Mucosa of descending colon (tissue), 3 donors: Measurements from ENCODE around the gene DIRAS2. TPM values are rescaled to one million over a fixed set of nuclear protein-coding genes. Genes with fewer than 3 reads are reported as not detected.
"Not testable (repeated sequence)": the region's sequence is repeated elsewhere in the genome, so short reads cannot be mapped to it uniquely, and the experiment has no call there.

Experiments used
- ATAC-seq: fragments of 200-7000 bp; cut with Tn5 transposase; one replicate; pipeline ENCODE4 v1.9.1; 2020; ENCODE audit warnings: mild to moderate bottlenecking, moderate library complexity
- DNase-seq, 3 donors: peaks; one replicate each; pipeline ENCODE4 v3.0.0-alpha.2; 2020
- H3K36me3 ChIP-seq: fragments of 200-600 bp; one replicate; pipeline ENCODE4 v1.8.0; 2021; ENCODE audit warnings: low read depth, mild to moderate bottlenecking
- H3K4me1 ChIP-seq: fragments of 200-600 bp; one replicate; pipeline ENCODE4 v1.8.0; 2021; ENCODE audit warnings: low read depth, mild to moderate bottlenecking
- H3K4me3 ChIP-seq: fragments of 200-600 bp; one replicate; pipeline ENCODE4 v1.8.0; 2021; ENCODE audit warnings: mild to moderate bottlenecking
- H3K9me3 ChIP-seq: fragments of 200-600 bp; one replicate; pipeline ENCODE4 v1.8.0; 2021; ENCODE audit warnings: mild to moderate bottlenecking
- CTCF ChIP-seq: fragments of 200-600 bp; IDR thresholded peaks from one replicate; pipeline ENCODE4 v1.8.0; 2022; ENCODE audit warnings: antibody characterized with exemption, mild to moderate bottlenecking
- intact Hi-C, 2 donors: fragments of 100-400 bp; cut with DNase I in 1 of 2; cut with micrococcal nuclease in 1 of 2; formaldehyde crosslinking; loops; one replicate each; pipeline versions ENCODE4 v1.11.0 to v1.11.1; 2022; cut with DNase I, micrococcal nuclease
- total RNA-seq, 3 donors: library from RNA; stranded (reverse); fragmentation: NEBNext Ultra II Directional in 2 of 3; extraction: Animal tissue kit (Norgen Biotek cat#: 25700) in 2 of 3; gene quantifications; one replicate each; pipeline versions ENCODE4 v1.2.1 to v1.2.4, GENCODE V29; 2021 to 2023
- donor health status: DM: no; HTN: no; CAD: no; lungs with moderate emphysema.
- donor health status: DM: no; HTN: no; CAD: no.
- donor health status: DM: no; HTN: yes; CAD: no.

The DIRAS2 gene
- total RNA-seq, 3 donors from 2014 or later, result 0.07 to 1.4 (median 0.12) TPM

DNA sequence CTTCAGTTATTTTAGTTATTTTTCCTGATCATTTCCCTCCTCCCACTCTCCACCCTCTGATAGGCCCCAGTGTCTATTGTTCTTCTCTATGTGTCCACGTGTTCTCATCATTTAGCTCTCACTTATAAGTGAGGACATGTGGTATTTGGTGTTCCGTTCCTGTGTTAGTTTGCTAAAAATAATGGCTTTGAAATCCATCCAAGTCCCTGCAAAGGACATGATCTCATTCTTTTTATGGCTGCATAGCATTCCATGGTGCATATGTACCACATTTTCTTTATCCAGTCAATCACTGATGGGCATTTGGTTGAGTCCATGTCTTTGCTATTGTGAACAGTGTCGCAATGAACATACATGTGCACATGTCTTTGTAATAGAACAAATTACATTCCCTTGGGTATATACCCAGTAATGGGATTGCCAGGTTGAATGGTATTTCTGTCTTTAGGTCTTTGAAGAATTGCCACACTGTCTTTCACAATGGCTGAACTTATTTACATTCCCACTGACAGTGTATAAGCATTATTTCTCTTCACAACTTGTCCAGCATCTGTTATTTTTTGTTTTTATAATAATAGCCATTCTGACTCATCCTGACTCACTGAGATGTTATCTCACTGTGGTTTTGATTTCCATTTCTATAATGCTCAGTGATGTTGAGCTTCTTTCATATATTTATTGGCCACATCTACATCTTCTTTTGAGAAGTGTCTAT, 17.2 kb upstream of the DIRAS2 start:
- no peak for DNase-seq
- H3K36me3 ChIP-seq, result no peaks in the 10 kb centered on the region
- no peaks in the 10 kb centered on the region for H3K9me3 ChIP-seq
- intact Hi-C loops, result no loop called here
- no peaks in the 10 kb centered on the region for H3K4me1 ChIP-seq
- H3K4me3 ChIP-seq, result no peak overlapping the region
- no peak for ATAC-seq
- TF ChIP-seq CTCF, result no peak

GRCh38 chr9:90658783-90659182, 16.2 kb upstream of the DIRAS2 start:
- DNase-seq (no peak), ATAC-seq (no peak)
- Histone ChIP-seq H3K36me3 (no peaks in the 10 kb centered on the region), H3K4me1 (no peaks in the 10 kb centered on the region), H3K9me3 (no peaks in the 10 kb centered on the region), H3K4me3 (no peak overlapping the region)
- intact Hi-C loops, result no loop called here
- no peak for TF ChIP-seq CTCF

DNA sequence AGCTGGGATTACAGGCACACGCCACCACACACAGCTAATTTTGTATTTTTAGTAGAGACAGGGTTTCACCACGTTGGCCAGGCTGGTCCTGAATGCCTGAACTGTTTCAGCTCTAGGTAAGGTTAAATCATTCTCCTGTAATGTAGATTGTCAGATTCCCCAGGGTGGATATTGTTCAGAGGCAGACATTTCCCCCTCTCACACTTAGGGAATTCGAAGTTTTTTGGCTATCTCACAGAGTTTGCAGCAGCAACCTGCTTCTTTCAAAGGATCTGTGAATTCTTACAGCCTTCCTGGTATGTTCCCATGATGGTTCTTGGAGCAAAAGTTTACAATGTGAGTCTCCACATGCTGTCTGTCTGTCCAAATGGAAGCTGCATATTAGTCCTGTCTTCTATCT, 15.6 kb upstream of the DIRAS2 start:
- no peak overlapping the region for H3K4me3 ChIP-seq
- no peaks in the 10 kb centered on the region for H3K4me1 ChIP-seq
- no peak for ATAC-seq
- intact Hi-C loops, result no loop called here
- no peak for TF ChIP-seq CTCF
- H3K9me3 ChIP-seq, result no peaks in the 10 kb centered on the region
- DNase-seq, result no peak
- no peaks in the 10 kb centered on the region for H3K36me3 ChIP-seq

DNA sequence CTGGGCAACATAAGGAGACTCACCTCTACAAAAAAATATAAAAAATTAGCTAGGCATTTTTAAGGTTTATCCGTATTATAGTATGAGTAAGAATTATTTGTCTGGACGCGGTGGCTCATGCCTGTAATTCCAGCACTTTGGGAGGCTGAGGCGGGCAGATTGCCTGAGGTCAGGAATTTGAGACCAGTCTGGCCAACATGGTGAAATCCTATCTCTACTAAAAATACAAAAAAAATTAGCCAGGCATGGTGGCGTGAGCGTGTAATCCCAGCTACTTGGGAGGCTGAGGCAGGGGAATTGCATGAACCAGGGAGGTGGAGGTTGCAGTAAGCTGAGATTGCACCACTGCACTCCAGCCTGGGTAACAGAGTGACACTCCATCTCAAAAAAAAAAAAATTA, 14.3 kb upstream of the DIRAS2 start:
- H3K36me3 ChIP-seq, ATAC-seq, H3K9me3 ChIP-seq, H3K4me3 ChIP-seq, DNase-seq, H3K4me1 ChIP-seq, intact Hi-C loops: not testable (repeated sequence)

DNA sequence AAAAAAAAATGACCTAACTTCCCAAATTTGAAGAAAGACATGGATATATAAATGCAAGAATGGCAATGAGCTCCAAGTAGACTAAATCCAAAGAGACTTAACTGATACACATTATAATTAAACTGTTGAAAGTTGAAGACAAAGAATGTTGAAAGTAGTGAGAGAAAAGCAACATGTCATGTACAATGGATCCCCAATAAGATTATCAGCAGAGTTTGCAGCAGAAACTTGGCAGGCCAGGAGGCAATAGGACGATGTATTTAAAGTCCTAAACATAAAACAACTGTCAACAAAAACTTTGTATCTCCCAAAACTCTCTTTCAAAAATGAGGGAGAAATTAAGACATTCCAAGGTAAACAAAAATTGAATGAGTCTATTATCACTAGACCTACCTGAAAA, 8.6 kb upstream of the DIRAS2 start:
- no peaks in the 10 kb centered on the region for H3K36me3 ChIP-seq
- intact Hi-C loops, result no loop called here
- DNase-seq, result no peak
- ATAC-seq, result no peak
- H3K4me3 ChIP-seq, result no peak overlapping the region
- peaks cover 7% of the 10 kb centered on the region for H3K9me3 ChIP-seq
- TF ChIP-seq CTCF, result no peak
- H3K4me1 ChIP-seq, result no peaks in the 10 kb centered on the region

DNA sequence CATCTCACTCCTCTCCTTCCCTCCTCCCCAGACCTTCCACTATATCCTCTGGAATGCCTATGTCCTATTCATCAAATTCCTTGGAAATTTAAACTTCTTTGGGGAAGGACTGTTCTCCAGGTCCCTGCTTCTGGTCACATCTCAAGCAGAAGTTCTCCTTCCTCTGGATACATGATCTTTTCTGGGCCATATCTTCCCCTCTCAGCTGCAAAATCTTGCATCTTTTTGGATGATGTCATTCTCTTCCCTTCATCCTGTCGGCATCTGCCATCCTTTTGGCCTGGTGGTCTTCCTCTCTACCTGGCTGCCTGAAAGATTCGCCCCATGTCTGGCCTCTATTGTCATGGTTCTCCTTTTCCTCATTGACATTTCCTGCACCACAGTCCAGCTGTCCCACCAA, 5.2 kb upstream of the DIRAS2 start:
- Histone ChIP-seq H3K9me3 (peaks cover 7% of the 10 kb centered on the region), H3K4me3 (no peak overlapping the region), H3K4me1 (peaks cover 5% of the 10 kb centered on the region), H3K36me3 (no peaks in the 10 kb centered on the region)
- intact Hi-C loops, result no loop called here
- ATAC-seq, result no peak
- no peak for TF ChIP-seq CTCF
- DNase-seq, result no peak
